ENCODE data around the gene IL21.

The IL21 gene

GRCh38 chr4:122588453-122589238, 32.2 kb downstream of the IL21 start:
- Histone ChIP-seq H3K36me3 (no peaks in the 10 kb centered on the region), H3K4me3 (ENCODE audit: low read depth in 1 of 2, low read length in 1 of 2) (no peak overlapping the region), H3K4me1 (ENCODE audit: control insufficient read depth in 1 of 2, insufficient read depth in 1 of 2, low read depth in 1 of 2, low read length in 1 of 2) (no peaks in the 10 kb centered on the region), H3K27me3 (peaks cover 4% of the 10 kb centered on the region), H3K9me3 (no peaks in the 10 kb centered on the region), H3K27ac (no peak overlapping the region)
- TF ChIP-seq CTCF (IDR thresholded peaks at IDR 0.05), result no peak

DNA sequence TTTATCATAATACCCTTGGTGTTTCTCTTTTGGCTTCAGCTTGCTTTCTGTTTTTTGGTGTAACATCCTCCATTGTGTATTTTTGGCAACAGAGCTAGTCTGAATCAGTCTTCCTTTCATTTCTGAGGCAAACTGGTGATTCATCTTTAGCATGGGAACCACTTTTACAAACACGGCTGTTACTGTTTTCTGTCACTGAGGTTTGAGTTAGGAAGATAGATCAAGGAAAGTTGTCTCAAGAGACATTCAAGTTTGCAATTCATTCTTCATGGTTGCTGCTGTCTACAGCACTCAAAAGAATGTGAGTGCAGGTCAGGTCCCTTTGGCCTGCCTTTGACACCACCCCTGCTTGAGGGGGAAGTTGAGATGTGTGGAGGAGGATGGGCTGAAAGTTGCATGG, 36.3 kb downstream of the IL21 start:
- peaks cover 4% of the 10 kb centered on the region for H3K27me3 ChIP-seq
- no peaks in the 10 kb centered on the region for H3K36me3 ChIP-seq
- H3K4me3 ChIP-seq (ENCODE audit: low read depth in 1 of 2, low read length in 1 of 2), result no peak overlapping the region
- H3K4me1 ChIP-seq (ENCODE audit: control insufficient read depth in 1 of 2, insufficient read depth in 1 of 2, low read depth in 1 of 2, low read length in 1 of 2), result no peaks in the 10 kb centered on the region
- H3K9me3 ChIP-seq, result no peaks in the 10 kb centered on the region
- no peak for TF ChIP-seq CTCF (IDR thresholded peaks at IDR 0.05)
- no peak overlapping the region for H3K27ac ChIP-seq

GRCh38 chr4:122583906-122584305, 37.0 kb downstream of the IL21 start:
- no peak overlapping the region for H3K4me3 ChIP-seq (ENCODE audit: low read depth in 1 of 2, low read length in 1 of 2)
- H3K36me3 ChIP-seq, result no peaks in the 10 kb centered on the region
- no peak overlapping the region for H3K27ac ChIP-seq
- H3K9me3 ChIP-seq, result no peaks in the 10 kb centered on the region
- peaks cover 8% of the 10 kb centered on the region for H3K27me3 ChIP-seq
- TF ChIP-seq CTCF (IDR thresholded peaks at IDR 0.05), result no peak
- no peaks in the 10 kb centered on the region for H3K4me1 ChIP-seq (ENCODE audit: control insufficient read depth in 1 of 2, insufficient read depth in 1 of 2, low read depth in 1 of 2, low read length in 1 of 2)

GRCh38 chr4:122577808-122578781, 42.8 kb downstream of the IL21 start:
- TF ChIP-seq CTCF (IDR thresholded peaks at IDR 0.05), result no peak
- H3K36me3 ChIP-seq, result no peaks in the 10 kb centered on the region
- H3K9me3 ChIP-seq, result no peaks in the 10 kb centered on the region
- no peak overlapping the region for H3K27ac ChIP-seq
- H3K4me3 ChIP-seq (ENCODE audit: low read depth in 1 of 2, low read length in 1 of 2), result no peak overlapping the region
- no peaks in the 10 kb centered on the region for H3K4me1 ChIP-seq (ENCODE audit: control insufficient read depth in 1 of 2, insufficient read depth in 1 of 2, low read depth in 1 of 2, low read length in 1 of 2)
- H3K27me3 ChIP-seq, result peaks cover 13% of the 10 kb centered on the region

DNA sequence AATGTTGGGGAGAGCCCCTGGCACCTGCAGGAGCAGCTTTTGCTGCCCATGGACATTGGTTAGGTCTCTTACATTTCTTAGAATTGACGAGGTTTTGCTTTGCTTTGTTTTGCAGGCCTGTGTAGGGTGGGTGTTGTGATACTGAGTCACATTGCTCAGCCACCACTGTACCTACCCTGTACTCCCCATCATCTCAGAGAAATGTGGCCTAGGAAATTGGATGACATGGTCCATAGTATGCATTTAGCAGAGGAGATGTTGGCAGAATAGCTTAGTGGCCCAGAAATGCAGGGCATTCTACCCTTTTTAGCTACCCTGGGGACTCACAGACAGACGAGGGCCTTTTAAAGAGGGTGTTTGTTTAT, 43.7 kb downstream of the IL21 start:
- no peaks in the 10 kb centered on the region for H3K9me3 ChIP-seq
- H3K36me3 ChIP-seq, result no peaks in the 10 kb centered on the region
- H3K27me3 ChIP-seq, result peaks cover 13% of the 10 kb centered on the region
- TF ChIP-seq CTCF (IDR thresholded peaks at IDR 0.05), result no peak
- no peak overlapping the region for H3K4me3 ChIP-seq (ENCODE audit: low read depth in 1 of 2, low read length in 1 of 2)
- no peaks in the 10 kb centered on the region for H3K4me1 ChIP-seq (ENCODE audit: control insufficient read depth in 1 of 2, insufficient read depth in 1 of 2, low read depth in 1 of 2, low read length in 1 of 2)
- no peak overlapping the region for H3K27ac ChIP-seq

All from neutrophil (primary cell).